ENCODE data around the gene TNNI3K. TPM values are rescaled to one million over a fixed set of nuclear protein-coding genes. Genes with fewer than 3 reads are reported as not detected.

TNNI3K gene
- polyA plus RNA-seq: 3.1 and 3.5 TPM in 2 replicates
- polyA minus RNA-seq: 1.9 and 3.2 TPM in 2 replicates

DNA sequence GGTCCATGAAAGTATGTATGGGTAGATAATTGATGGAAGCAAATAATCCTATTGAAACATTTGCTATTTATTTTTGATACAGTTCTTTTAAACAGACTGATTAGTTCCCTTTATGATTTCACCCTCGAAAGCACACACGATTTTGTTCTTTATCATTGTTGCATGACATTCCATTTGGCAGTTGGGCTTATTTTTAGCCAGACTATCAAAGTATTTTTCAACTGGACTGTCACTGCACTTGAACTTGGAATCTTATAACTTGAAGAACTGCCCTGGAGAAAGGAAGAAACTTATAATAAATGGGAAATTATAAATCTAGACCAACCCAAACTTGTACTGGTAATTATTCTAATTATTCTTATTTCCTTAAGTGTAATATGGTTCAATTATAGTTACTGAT lies at the start of gene TNNI3K:
TNNI3K (plus strand) TSS at position 235 of the 400 bp plus-strand sequence; CDS start at position 300, 65 bp downstream.
- no peaks in the 10 kb centered on the region for H3K9me3 ChIP-seq (ENCODE audit: low read length)
- no peak within 1 kb of the TSS for H3K9ac ChIP-seq (ENCODE audit: low read length)
- no peaks in the 10 kb centered on the region for H3F3A ChIP-seq (ENCODE audit: insufficient read depth, low read length, poor library complexity, severe bottlenecking)
- no peaks in the 10 kb centered on the region for H3K36me3 ChIP-seq (ENCODE audit: insufficient read depth, low read length)
- H3K9me2 ChIP-seq (ENCODE audit: insufficient read depth, low read length): no peaks in the 10 kb centered on the region
- no peak within 1 kb of the TSS for H3K4me2 ChIP-seq (ENCODE audit: low read length)
- no peaks in the 10 kb centered on the region for H3K79me2 ChIP-seq (replicated peaks; ENCODE audit: insufficient read depth, low read length)
- no peak within 1 kb of the TSS for H3K27ac ChIP-seq (ENCODE audit: low read length)
- no peak within 1 kb of the TSS for H3K4me3 ChIP-seq (ENCODE audit: low read length)
- H3K27me3 ChIP-seq (ENCODE audit: insufficient read depth, low read depth, low read length): no peaks in the 10 kb centered on the region
- no peak within 1 kb of the TSS for H2AFZ ChIP-seq (ENCODE audit: low read depth, low read length)
- TF ChIP-seq EP300 (conservative IDR thresholded peaks at IDR 0.05; ENCODE audit: poor library complexity, severe bottlenecking): no peak
- TF ChIP-seq REST (IDR thresholded peaks at IDR 0.05; ENCODE audit: borderline replicate concordance): no peak
- no peak for TF ChIP-seq MXI1 (conservative IDR thresholded peaks at IDR 0.05; ENCODE audit: poor library complexity, severe bottlenecking)
- no peak for TF ChIP-seq EZH2 (IDR thresholded peaks at IDR 0.05; ENCODE audit: borderline replicate concordance, insufficient read depth, low read length, poor library complexity, severe bottlenecking)
- no peak for TF ChIP-seq TAF1 (IDR thresholded peaks at IDR 0.05; ENCODE audit: low read depth)
- TF ChIP-seq RAD21 (conservative IDR thresholded peaks at IDR 0.05): no peak
- TF ChIP-seq, protein P1, sequence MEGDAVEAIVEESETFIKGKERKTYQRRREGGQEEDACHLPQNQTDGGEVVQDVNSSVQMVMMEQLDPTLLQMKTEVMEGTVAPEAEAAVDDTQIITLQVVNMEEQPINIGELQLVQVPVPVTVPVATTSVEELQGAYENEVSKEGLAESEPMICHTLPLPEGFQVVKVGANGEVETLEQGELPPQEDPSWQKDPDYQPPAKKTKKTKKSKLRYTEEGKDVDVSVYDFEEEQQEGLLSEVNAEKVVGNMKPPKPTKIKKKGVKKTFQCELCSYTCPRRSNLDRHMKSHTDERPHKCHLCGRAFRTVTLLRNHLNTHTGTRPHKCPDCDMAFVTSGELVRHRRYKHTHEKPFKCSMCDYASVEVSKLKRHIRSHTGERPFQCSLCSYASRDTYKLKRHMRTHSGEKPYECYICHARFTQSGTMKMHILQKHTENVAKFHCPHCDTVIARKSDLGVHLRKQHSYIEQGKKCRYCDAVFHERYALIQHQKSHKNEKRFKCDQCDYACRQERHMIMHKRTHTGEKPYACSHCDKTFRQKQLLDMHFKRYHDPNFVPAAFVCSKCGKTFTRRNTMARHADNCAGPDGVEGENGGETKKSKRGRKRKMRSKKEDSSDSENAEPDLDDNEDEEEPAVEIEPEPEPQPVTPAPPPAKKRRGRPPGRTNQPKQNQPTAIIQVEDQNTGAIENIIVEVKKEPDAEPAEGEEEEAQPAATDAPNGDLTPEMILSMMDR (IDR thresholded peaks at IDR 0.05; ENCODE audit: poor library complexity, severe bottlenecking): no peak
- no peak for TF ChIP-seq POLR2AphosphoS5 (IDR thresholded peaks at IDR 0.05)
- no peak for TF ChIP-seq SMC3 (conservative IDR thresholded peaks at IDR 0.05; ENCODE audit: poor library complexity)
- H4K20me1 ChIP-seq (ENCODE audit: insufficient read depth): no peaks in the 10 kb centered on the region

DNA sequence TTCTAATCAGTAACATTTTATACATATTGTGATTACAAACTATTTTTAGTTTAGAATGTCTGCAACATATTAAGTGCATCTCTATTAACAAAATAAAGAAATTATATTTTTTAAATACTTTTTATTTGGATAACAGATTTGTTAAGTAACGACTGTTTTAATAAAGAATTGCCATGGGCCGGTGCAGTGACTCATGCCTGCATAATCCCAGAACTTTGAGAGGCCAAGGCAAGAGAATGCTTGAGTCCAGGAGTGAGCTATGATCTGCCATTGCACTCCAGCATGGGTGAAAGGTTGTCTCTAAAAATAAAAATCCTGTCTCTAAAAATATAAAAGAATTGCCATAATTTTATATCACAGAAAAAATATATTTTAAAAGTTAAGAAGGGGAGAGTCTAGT lies 41.3 kb upstream of the TNNI3K start:
- H3K4me3 ChIP-seq (ENCODE audit: low read length): no peak overlapping the region
- no peaks in the 10 kb centered on the region for H4K20me1 ChIP-seq (ENCODE audit: insufficient read depth)
- H3F3A ChIP-seq (ENCODE audit: insufficient read depth, low read length, poor library complexity, severe bottlenecking): no peaks in the 10 kb centered on the region
- no peaks in the 10 kb centered on the region for H3K9me3 ChIP-seq (ENCODE audit: low read length)
- no peak overlapping the region for H2AFZ ChIP-seq (ENCODE audit: low read depth, low read length)
- H3K4me2 ChIP-seq (ENCODE audit: low read length): no peak overlapping the region
- TF ChIP-seq EP300 (conservative IDR thresholded peaks at IDR 0.05; ENCODE audit: poor library complexity, severe bottlenecking): no peak
- no peak for TF ChIP-seq REST (IDR thresholded peaks at IDR 0.05; ENCODE audit: borderline replicate concordance)
- no peak for TF ChIP-seq POLR2AphosphoS5 (IDR thresholded peaks at IDR 0.05)
- no peak for TF ChIP-seq RAD21 (conservative IDR thresholded peaks at IDR 0.05)
- no peak for TF ChIP-seq MXI1 (conservative IDR thresholded peaks at IDR 0.05; ENCODE audit: poor library complexity, severe bottlenecking)
- TF ChIP-seq TAF1 (IDR thresholded peaks at IDR 0.05; ENCODE audit: low read depth): no peak
- no peak for TF ChIP-seq SMC3 (conservative IDR thresholded peaks at IDR 0.05; ENCODE audit: poor library complexity)
- no peak for TF ChIP-seq EZH2 (IDR thresholded peaks at IDR 0.05; ENCODE audit: borderline replicate concordance, insufficient read depth, low read length, poor library complexity, severe bottlenecking)
- TF ChIP-seq, protein P1 (IDR thresholded peaks at IDR 0.05; ENCODE audit: poor library complexity, severe bottlenecking): no peak
- H3K9ac ChIP-seq (ENCODE audit: low read length): no peak overlapping the region
- no peaks in the 10 kb centered on the region for H3K36me3 ChIP-seq (ENCODE audit: insufficient read depth, low read length)
- no peaks in the 10 kb centered on the region for H3K79me2 ChIP-seq (replicated peaks; ENCODE audit: insufficient read depth, low read length)
- no peaks in the 10 kb centered on the region for H3K9me2 ChIP-seq (ENCODE audit: insufficient read depth, low read length)
- H3K27me3 ChIP-seq (ENCODE audit: insufficient read depth, low read depth, low read length): no peaks in the 10 kb centered on the region
- H3K27ac ChIP-seq (ENCODE audit: low read length): no peak overlapping the region

All from neural cell (in vitro differentiated cells).